A673 (cell line): ENCODE results near the gene SLC4A7.

Experiments
- CTCF ChIP-seq: fragments of 300-800, 200-600 bp; sonication (generic); conservative IDR thresholded peaks from 2 replicates; pipeline ENCODE4 v1.5.1; 2017; ENCODE audit warnings: low read depth, mild to moderate bottlenecking, antibody characterized with exemption, low read length, moderate library complexity, mixed read lengths
- EZH2 ChIP-seq: fragments of 200-600 bp; sonication (generic); IDR thresholded peaks from 2 replicates; pipeline ENCODE4 v1.6.1; 2017; ENCODE audit warnings: borderline replicate concordance, low read depth, mild to moderate bottlenecking, mixed read lengths, antibody characterized with exemption, low read length; ENCODE audit not compliant: poor library complexity, severe bottlenecking

DNA sequence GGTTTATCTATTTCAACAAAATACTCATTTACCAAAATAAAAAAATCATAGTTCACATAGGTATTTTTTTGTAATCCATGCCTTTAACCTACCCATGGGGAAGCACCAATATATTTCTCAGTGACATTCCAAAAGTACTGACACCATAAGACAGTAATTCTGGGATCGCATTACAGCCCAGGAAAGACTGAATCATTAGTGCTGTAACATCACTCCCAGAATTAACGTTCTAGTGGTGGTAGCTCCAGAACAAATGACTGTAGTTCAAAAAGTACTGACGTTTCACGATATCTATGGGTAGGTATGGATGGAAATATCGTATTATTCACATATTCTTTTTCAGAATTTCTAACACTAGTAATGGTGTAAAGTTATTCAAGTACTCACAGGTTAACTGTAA lies 60.7 kb downstream of the SLC4A7 start:
- TF ChIP-seq CTCF: no peak
- no peak for TF ChIP-seq EZH2
